ENCODE measurements around the gene SDK1. TPM values are rescaled to one million over a fixed set of nuclear protein-coding genes. Genes with fewer than 3 reads are reported as not detected.

Gene SDK1
- polyA plus RNA-seq, 1 donor from 2014 or later = not detected

- H3K36me3 Mint-ChIP-seq = peaks cover 2% of the 10 kb centered on the region
- H3K27ac Mint-ChIP-seq = no peak overlapping the region
- H3K4me1 Mint-ChIP-seq = peaks cover 7 to 11% (median 11%) of the 10 kb centered on the region in 3 donors
- no peak overlapping the region for H3K4me3 Mint-ChIP-seq
- peaks cover 4% of the 10 kb centered on the region for H3K27me3 Mint-ChIP-seq
- peaks cover 7 to 15% (median 8%) of the 10 kb centered on the region in 3 donors for H3K9me3 Mint-ChIP-seq
Measured at GRCh38 chr7:3510101-3511020, 209.3 kb downstream of the SDK1 start.

GRCh38 chr7:3517344-3517743 is 216.3 kb downstream of the SDK1 start:
- peaks cover 0 to 1% (median 0%) of the 10 kb centered on the region in 3 donors for H3K4me1 Mint-ChIP-seq
- peaks cover 0 to under 1% (median 0%) of the 10 kb centered on the region in 3 donors for H3K9me3 Mint-ChIP-seq
- H3K36me3 Mint-ChIP-seq = no peaks in the 10 kb centered on the region
- H3K27ac Mint-ChIP-seq = no peak overlapping the region
- H3K27me3 Mint-ChIP-seq = peaks cover 4% of the 10 kb centered on the region
- H3K4me3 Mint-ChIP-seq = no peak overlapping the region

GRCh38 chr7:3518546-3518945 is 217.5 kb downstream of the SDK1 start:
- H3K4me1 Mint-ChIP-seq = no peaks in the 10 kb centered on the region
- H3K9me3 Mint-ChIP-seq = no peaks in the 10 kb centered on the region
- peaks cover 5% of the 10 kb centered on the region for H3K27me3 Mint-ChIP-seq
- no peak overlapping the region for H3K27ac Mint-ChIP-seq
- H3K36me3 Mint-ChIP-seq = no peaks in the 10 kb centered on the region
- H3K4me3 Mint-ChIP-seq = no peak overlapping the region

GRCh38 chr7:3520206-3520605 is 219.2 kb downstream of the SDK1 start:
- Mint-ChIP-seq H3K27ac (no peak overlapping the region), H3K4me3 (no peak overlapping the region), H3K9me3 (no peaks in the 10 kb centered on the region), H3K36me3 (no peaks in the 10 kb centered on the region), H3K4me1 (no peaks in the 10 kb centered on the region), H3K27me3 (peaks cover 11% of the 10 kb centered on the region)

GRCh38 chr7:3527496-3528124 is 226.6 kb downstream of the SDK1 start:
- peaks cover 0 to 3% (median 0%) of the 10 kb centered on the region in 3 donors for H3K4me1 Mint-ChIP-seq
- H3K4me3 Mint-ChIP-seq = no peak overlapping the region
- no peak overlapping the region for H3K27ac Mint-ChIP-seq
- H3K36me3 Mint-ChIP-seq = no peaks in the 10 kb centered on the region
- H3K9me3 Mint-ChIP-seq = no peaks in the 10 kb centered on the region
- peaks cover 10% of the 10 kb centered on the region for H3K27me3 Mint-ChIP-seq

- no peak overlapping the region for H3K27ac Mint-ChIP-seq
- no peak overlapping the region for H3K4me3 Mint-ChIP-seq
- peaks cover 0 to 4% (median 3%) of the 10 kb centered on the region in 3 donors for H3K4me1 Mint-ChIP-seq
- H3K9me3 Mint-ChIP-seq = peaks cover 0 to 2% (median 0%) of the 10 kb centered on the region in 3 donors
- H3K36me3 Mint-ChIP-seq = no peaks in the 10 kb centered on the region
- peaks cover 3% of the 10 kb centered on the region for H3K27me3 Mint-ChIP-seq
Measured at GRCh38 chr7:3533040-3533439, 232.0 kb downstream of the SDK1 start.

- peaks cover 0 to 4% (median 3%) of the 10 kb centered on the region in 3 donors for H3K4me1 Mint-ChIP-seq
- H3K36me3 Mint-ChIP-seq = no peaks in the 10 kb centered on the region
- H3K4me3 Mint-ChIP-seq = no peak overlapping the region
- H3K27me3 Mint-ChIP-seq = peaks cover 3% of the 10 kb centered on the region
- no peak overlapping the region for H3K27ac Mint-ChIP-seq
- peaks cover 0 to 2% (median 0%) of the 10 kb centered on the region in 3 donors for H3K9me3 Mint-ChIP-seq
Measured at GRCh38 chr7:3537210-3537875, 236.3 kb downstream of the SDK1 start.

- Mint-ChIP-seq H3K4me3 (no peak overlapping the region), H3K27me3 (peaks cover 1% of the 10 kb centered on the region), H3K27ac (no peak overlapping the region), H3K36me3 (no peaks in the 10 kb centered on the region), H3K9me3 (peaks cover 0 to 2% (median 0%) of the 10 kb centered on the region in 3 donors), H3K4me1 (peaks cover 0 to 4% (median 2%) of the 10 kb centered on the region in 3 donors)
Measured at GRCh38 chr7:3538041-3538440, 237.0 kb downstream of the SDK1 start.

GRCh38 chr7:3540456-3541220 is 239.6 kb downstream of the SDK1 start:
- H3K27ac Mint-ChIP-seq = no peak overlapping the region
- no peaks in the 10 kb centered on the region for H3K4me1 Mint-ChIP-seq
- H3K4me3 Mint-ChIP-seq = no peak overlapping the region
- H3K36me3 Mint-ChIP-seq = no peaks in the 10 kb centered on the region
- no peaks in the 10 kb centered on the region for H3K27me3 Mint-ChIP-seq
- peaks cover 0 to 3% (median 0%) of the 10 kb centered on the region in 3 donors for H3K9me3 Mint-ChIP-seq

GRCh38 chr7:3544202-3544601 is 243.2 kb downstream of the SDK1 start:
- Mint-ChIP-seq H3K9me3 (peaks cover 0 to 3% (median 2%) of the 10 kb centered on the region in 3 donors), H3K4me1 (peaks cover 0 to 2% (median 0%) of the 10 kb centered on the region in 3 donors), H3K27me3 (no peaks in the 10 kb centered on the region)

GRCh38 chr7:3548815-3549214 is 247.8 kb downstream of the SDK1 start:
- H3K4me1 Mint-ChIP-seq = peaks cover 0 to 2% (median 0%) of the 10 kb centered on the region in 3 donors
- peak overlapping the region in 1 of 3 donors; percentile 22 for H3K27ac Mint-ChIP-seq
- H3K9me3 Mint-ChIP-seq = peaks cover 0 to 2% (median 0%) of the 10 kb centered on the region in 3 donors
- peaks cover 3% of the 10 kb centered on the region for H3K36me3 Mint-ChIP-seq
- H3K4me3 Mint-ChIP-seq = no peak overlapping the region
- H3K27me3 Mint-ChIP-seq = peaks cover 7% of the 10 kb centered on the region

More at GRCh38 chr7:3544202-3544601, 243.2 kb downstream of the SDK1 start:
- Mint-ChIP-seq H3K36me3 (no peaks in the 10 kb centered on the region), H3K4me3 (no peak overlapping the region), H3K27ac (no peak overlapping the region)

- H3K9me3 Mint-ChIP-seq = peaks cover 0 to 4% (median 2%) of the 10 kb centered on the region in 3 donors
- peaks cover 0 to 2% (median 0%) of the 10 kb centered on the region in 3 donors for H3K4me1 Mint-ChIP-seq
- H3K27me3 Mint-ChIP-seq = peaks cover 7% of the 10 kb centered on the region
- H3K36me3 Mint-ChIP-seq = peaks cover 3% of the 10 kb centered on the region
- H3K27ac Mint-ChIP-seq = no peak overlapping the region
- no peak overlapping the region for H3K4me3 Mint-ChIP-seq
Measured at GRCh38 chr7:3549601-3550000, 248.5 kb downstream of the SDK1 start.

GRCh38 chr7:3551536-3551935 is 250.5 kb downstream of the SDK1 start:
- H3K36me3 Mint-ChIP-seq = peaks cover 6% of the 10 kb centered on the region
- no peak overlapping the region for H3K4me3 Mint-ChIP-seq
- peaks cover 7% of the 10 kb centered on the region for H3K27me3 Mint-ChIP-seq
- H3K4me1 Mint-ChIP-seq = peaks cover 0 to 2% (median 0%) of the 10 kb centered on the region in 3 donors
- H3K27ac Mint-ChIP-seq = no peak overlapping the region
- H3K9me3 Mint-ChIP-seq = peaks cover 2 to 12% (median 5%) of the 10 kb centered on the region in 3 donors

GRCh38 chr7:3552499-3552898 is 251.4 kb downstream of the SDK1 start:
- no peaks in the 10 kb centered on the region for H3K4me1 Mint-ChIP-seq
- H3K36me3 Mint-ChIP-seq = peaks cover 6% of the 10 kb centered on the region
- H3K4me3 Mint-ChIP-seq = no peak overlapping the region
- peaks cover 7% of the 10 kb centered on the region for H3K27me3 Mint-ChIP-seq
- peaks cover 2 to 12% (median 6%) of the 10 kb centered on the region in 3 donors for H3K9me3 Mint-ChIP-seq
- no peak overlapping the region for H3K27ac Mint-ChIP-seq
